GM19023 (cell line): ENCODE data around the gene PRDX4.
"Not testable (repeated sequence)": the region's sequence is repeated elsewhere in the genome, so short reads cannot be mapped to it uniquely, and the experiment has no call there.

ENCODE experiments used
- ATAC-seq: cut with Tn5 transposase; IDR thresholded peaks from one replicate; pipeline ENCODE4 v1.9.1; 2021; ENCODE audit warnings: mild to moderate bottlenecking, moderate library complexity; ENCODE audit not compliant: unreplicated experiment

The PRDX4 gene

GRCh38 chrX:23667239-23668177 is at the start of gene PRDX4:
PRDX4 (plus strand) TSS chrX:23667493; CDS start chrX:23667571, 78 bp downstream.
- ATAC-seq = peak; percentile 64

- ATAC-seq = no peak
Observed at GRCh38 chrX:23621621-23622265, 45.5 kb upstream of the PRDX4 start.

- no peak for ATAC-seq
Observed at GRCh38 chrX:23623797-23624196, 43.5 kb upstream of the PRDX4 start.

DNA sequence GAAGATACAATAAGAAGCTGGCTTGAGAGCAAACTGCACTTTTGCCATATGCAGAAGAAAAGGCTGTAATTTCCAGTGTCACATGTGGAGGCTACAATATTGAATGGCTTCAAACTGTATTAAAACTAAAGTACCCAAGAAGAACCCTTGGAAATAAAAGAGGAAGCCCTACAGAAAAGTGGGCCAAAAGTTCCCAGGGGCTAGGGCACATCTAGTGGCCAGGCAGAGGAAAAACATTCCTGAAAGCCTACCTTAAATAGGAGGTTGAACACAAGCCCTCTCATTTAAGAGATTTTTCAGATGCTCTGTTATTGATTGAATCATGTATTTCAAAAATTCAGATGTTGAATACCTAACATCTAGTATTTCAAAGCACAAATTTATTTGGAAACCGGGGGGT is 40.6 kb upstream of the PRDX4 start:
- ATAC-seq = no peak

DNA sequence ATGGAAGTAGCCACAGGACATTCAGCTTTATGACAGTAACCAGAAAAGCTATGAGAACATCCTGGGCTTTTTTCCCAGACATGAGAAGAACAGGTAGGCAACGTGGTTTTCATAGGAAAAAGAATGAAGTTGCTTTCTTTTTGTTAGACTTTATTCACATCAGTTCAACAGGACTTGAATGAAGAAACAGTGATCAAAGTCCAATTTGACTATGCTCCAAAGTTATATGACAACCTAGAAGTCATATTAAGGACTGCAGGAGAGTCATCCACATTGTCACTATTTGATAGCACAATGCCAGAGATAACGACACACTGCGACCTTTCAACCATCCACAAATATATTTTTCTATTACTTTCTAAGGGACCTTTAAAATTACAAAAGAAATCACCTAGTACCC is 39.2 kb upstream of the PRDX4 start:
- ATAC-seq = no peak

GRCh38 chrX:23631136-23631535 is 36.2 kb upstream of the PRDX4 start:
- no peak for ATAC-seq

- ATAC-seq = no peak
Observed at GRCh38 chrX:23633834-23634580, 33.3 kb upstream of the PRDX4 start.

DNA sequence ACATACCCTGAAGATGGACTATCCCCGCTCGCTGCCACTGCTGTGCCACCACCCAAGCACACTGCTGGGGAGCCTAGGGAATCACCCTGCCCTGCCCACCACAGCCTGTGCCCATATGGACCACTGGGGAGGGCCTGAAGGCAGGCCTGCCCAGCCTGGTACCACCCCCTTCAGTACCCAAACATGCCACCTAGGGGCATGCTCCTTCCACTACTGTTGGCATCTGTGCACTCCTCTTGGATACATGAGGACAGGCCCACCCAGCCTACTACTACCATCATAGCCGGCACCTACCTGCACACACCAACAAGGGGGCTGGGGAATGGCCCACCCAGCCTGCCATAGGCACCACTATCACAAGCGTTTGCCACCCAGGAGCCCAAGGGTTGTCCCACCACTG is 30.1 kb upstream of the PRDX4 start:
- no peak for ATAC-seq

DNA sequence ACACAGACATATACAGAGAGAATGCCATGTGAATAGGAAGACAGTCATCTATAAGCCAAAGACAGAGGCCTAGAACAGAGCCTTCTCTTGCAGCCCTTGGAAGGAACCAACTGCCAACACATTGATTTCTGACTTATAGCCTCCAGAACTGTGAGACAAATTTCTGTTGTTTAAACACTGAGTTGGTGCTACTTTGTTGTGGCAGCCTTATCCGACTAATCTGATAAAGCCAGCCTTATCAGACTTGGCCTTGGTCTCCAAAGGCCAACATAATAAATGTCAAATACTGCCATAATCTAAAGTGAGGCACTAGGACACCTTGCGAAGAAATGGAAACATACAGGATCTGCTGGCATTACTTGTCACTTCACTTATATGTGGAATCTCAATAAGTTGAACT is 24.3 kb upstream of the PRDX4 start:
- no peak for ATAC-seq

- no peak for ATAC-seq
Observed at GRCh38 chrX:23644744-23645143, 22.5 kb upstream of the PRDX4 start.

DNA sequence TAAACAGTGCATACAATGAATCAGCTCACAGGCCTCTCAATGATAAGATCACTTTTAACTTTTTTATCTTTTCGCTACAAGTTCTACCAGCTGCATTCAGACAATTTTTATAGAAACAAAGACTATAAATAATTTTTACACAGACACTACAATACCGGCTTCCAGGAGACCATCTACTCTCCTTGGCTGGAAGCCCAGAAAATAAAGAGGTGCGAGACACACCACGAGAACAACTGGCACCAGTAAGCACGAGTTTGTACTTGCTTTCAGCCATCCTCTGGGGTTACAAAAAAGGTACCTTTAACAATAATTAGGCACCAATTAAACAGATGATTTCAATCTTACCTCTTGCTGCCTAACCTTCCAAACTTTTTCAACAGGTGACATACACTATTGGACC is 11.2 kb upstream of the PRDX4 start:
- ATAC-seq = no peak

DNA sequence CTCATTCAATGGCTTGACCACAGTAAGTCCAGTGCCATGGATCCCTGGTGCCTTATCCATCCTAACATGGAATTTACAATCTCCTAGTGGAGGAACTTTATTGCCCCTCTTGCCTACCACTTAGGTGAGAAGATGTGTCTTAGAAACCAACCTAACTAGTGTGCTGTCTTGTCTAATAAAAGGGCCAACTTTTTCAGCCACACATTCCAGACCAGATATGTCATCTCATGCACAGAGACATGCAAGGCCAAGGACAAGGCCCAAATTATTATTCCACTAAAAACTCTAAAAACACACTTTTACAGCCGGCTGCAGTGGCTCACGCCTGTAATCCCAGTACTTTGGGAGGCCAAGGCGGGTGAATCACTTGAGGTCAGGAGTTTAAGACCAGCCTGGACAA is 10.6 kb upstream of the PRDX4 start:
- no peak for ATAC-seq

- ATAC-seq = no peak
Observed at GRCh38 chrX:23659339-23659738, 8.0 kb upstream of the PRDX4 start.

DNA sequence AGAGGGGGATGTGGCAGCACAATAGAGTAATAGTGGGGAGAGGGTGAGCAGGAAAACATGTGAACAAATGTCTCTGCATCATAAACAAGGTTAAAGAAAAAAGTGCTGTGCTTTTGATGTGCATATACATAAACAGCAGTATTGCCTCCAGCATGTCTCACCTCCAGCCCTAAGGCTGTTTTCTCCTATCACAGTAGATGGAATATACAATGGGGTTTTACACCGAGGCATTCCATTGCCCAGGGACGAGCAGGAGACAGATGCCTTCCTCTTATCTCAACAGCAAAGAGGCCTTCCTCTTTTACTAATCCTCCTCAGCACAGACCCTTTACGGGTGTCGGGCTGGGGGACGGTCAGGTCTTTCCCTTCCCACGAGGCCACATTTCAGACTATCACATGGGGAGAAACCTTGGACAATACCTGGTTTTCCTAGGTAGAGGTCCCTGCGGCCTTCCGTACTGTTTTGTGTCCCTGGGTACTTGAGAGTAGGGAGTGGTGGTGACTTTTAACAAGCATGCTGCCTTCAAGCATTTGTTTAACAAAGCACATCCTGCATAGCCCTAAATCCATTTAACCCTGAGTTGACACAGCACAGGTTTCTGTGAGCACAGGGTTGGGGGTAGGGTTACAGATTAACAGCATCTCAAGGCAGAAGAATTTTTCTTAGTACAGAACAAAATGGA is 7.1 kb upstream of the PRDX4 start:
- ATAC-seq = not testable (repeated sequence)

DNA sequence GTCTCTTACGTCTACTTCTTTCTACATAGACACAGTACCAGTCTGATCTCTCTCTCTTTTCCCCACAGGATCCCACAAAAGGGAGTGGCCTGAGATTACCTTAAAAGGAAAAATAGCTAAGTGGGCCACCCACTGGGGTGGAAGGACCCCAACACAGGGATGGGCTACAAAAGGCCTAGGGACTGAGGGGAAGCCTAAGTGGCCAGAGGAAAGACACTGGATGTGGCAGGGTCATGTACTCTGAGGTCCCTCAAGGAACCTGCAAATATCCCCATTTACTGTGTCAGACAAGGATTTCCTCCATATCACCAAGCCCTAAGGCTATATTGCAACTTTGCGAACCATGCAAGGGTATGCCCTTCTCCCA is 6.5 kb upstream of the PRDX4 start:
- ATAC-seq = no peak

DNA sequence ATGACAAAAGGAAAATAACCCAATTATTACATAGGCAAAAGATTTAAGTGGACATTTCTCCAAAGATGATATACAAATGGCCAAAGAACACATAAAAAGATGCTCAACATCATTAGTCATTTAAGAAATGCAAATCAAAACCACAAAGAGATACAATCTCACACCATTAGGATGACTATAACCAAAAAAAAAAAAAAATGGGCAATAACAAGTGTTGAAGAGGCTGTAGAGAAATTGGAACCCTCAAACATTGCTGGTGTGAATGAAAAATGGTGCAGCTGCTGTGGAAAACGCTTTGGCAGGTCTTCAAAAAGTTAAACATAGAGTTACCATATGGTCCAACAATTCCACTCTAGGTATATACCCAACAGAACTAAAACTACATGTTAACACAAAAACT is 5.6 kb upstream of the PRDX4 start:
- no peak for ATAC-seq

DNA sequence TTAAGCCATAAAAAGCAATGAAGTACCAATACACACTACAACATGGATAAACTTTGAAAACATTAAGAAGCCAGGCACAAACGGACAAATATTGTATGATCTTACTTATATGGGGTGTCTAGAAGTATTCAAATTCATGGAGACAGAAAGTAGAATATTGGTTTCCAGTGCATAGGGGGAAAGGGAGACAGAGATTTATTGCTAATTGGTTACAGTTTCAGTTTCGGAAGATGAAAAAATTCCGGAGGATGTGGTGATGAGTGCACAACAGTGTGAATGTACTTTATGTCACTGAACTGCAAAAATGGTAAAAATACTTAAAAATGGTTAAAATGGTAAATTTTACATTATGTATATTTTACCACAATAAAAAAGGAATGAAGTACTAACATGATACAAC is 5.1 kb upstream of the PRDX4 start:
- no peak for ATAC-seq

GRCh38 chrX:23662853-23663252 is 4.4 kb upstream of the PRDX4 start:
- ATAC-seq = no peak

GRCh38 chrX:23664496-23664895 is 2.8 kb upstream of the PRDX4 start:
- no peak for ATAC-seq

DNA sequence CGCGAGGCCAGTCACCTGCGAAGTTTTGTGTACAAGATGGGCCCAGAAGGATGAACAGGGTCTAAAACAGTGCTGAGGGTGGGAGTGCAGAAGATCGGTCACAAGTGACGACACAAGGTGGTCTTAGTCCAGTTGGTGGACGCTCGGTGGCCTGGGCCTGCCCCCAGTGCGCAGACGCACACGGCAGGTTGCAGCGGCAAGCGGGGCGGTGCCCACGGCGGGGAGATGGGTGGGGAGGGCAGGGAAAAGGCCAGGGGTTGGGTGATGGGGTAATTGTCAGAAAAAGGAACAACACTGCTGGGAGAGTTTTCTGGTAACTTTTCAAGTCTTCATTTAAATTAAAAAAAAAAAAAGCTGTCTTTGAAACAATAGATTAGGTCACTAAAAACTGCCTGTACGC is 1.0 kb upstream of the PRDX4 start:
- ATAC-seq = no peak

- no peak for ATAC-seq
Observed at GRCh38 chrX:23668335-23668734, 1.0 kb downstream of the PRDX4 start.
